Mesothelial cell of epicardium (in vitro differentiated cells): ENCODE results near the gene CES2. TPM values are rescaled to one million over a fixed set of nuclear protein-coding genes. Genes with fewer than 3 reads are reported as not detected.
"Not testable (repeated sequence)": the region's sequence is repeated elsewhere in the genome, so short reads cannot be mapped to it uniquely, and the experiment has no call there.

Experiments used
- DNase-seq, 2 experiments: peaks; one replicate each; pipeline ENCODE4 v3.0.0; 2021; ENCODE audit warnings: low spot score in 2 of 2; ENCODE audit not compliant: unreplicated experiment in 2 of 2
- H3K27ac Mint-ChIP-seq: 2 replicates; pipeline ENCODE4 v1.8.0; 2021; ENCODE audit warnings: mixed read lengths
- H3K27me3 Mint-ChIP-seq: 2 replicates; pipeline ENCODE4 v1.8.0; 2021; ENCODE audit warnings: low read depth, mixed read lengths
- H3K36me3 Mint-ChIP-seq: 2 replicates; pipeline ENCODE4 v1.8.0; 2021; ENCODE audit warnings: mixed read lengths
- H3K4me1 Mint-ChIP-seq: 2 replicates; pipeline ENCODE4 v1.8.0; 2021; ENCODE audit warnings: mixed read lengths
- H3K4me3 Mint-ChIP-seq: 2 replicates; pipeline ENCODE4 v1.8.0; 2021; ENCODE audit warnings: mild to moderate bottlenecking, moderate library complexity, mixed read lengths
- H3K9me3 Mint-ChIP-seq: 2 replicates; pipeline ENCODE4 v1.8.0; 2021; ENCODE audit warnings: mixed read lengths
- CTCF ChIP-seq: fragments of 200-600 bp; sonication (generic); IDR thresholded peaks from one replicate; pipeline ENCODE4 v1.5.0; 2021; ENCODE audit warnings: antibody characterized with exemption; ENCODE audit not compliant: unreplicated experiment
- total RNA-seq: library from RNA; stranded (reverse); gene quantifications from 3 replicates; pipeline ENCODE4 v1.2.1, GENCODE V29; 2021

The CES2 gene
- total RNA-seq, 1 donor from 2014 or later: 52.0 TPM

- TF ChIP-seq CTCF: no peak
- Mint-ChIP-seq H3K36me3 (peaks cover 19% of the 10 kb centered on the region), H3K4me3 (no peak overlapping the region), H3K27ac (no peak overlapping the region), H3K27me3 (no peaks in the 10 kb centered on the region), H3K9me3 (no peaks in the 10 kb centered on the region), H3K4me1 (no peaks in the 10 kb centered on the region)
- DNase-seq: no peak
Measured at GRCh38 chr16:66944054-66944441, 8.7 kb downstream of the CES2 start.

- not testable (repeated sequence) for H3K9me3 Mint-ChIP-seq, H3K27ac Mint-ChIP-seq, H3K4me1 Mint-ChIP-seq, H3K4me3 Mint-ChIP-seq, H3K27me3 Mint-ChIP-seq, DNase-seq
- H3K36me3 Mint-ChIP-seq: peaks cover 15% of the 10 kb centered on the region
Measured at GRCh38 chr16:66944971-66945370, 9.7 kb downstream of the CES2 start.

- Mint-ChIP-seq H3K36me3 (peaks cover 15% of the 10 kb centered on the region), H3K9me3 (no peaks in the 10 kb centered on the region), H3K27me3 (peaks cover 5% of the 10 kb centered on the region), H3K4me1 (no peaks in the 10 kb centered on the region), H3K27ac (no peak overlapping the region), H3K4me3 (no peak overlapping the region)
- DNase-seq: no peak
- no peak for TF ChIP-seq CTCF
Measured at GRCh38 chr16:66945939-66946338, 10.6 kb downstream of the CES2 start.

- Mint-ChIP-seq H3K9me3 (peaks cover 5% of the 10 kb centered on the region), H3K4me3 (no peak overlapping the region), H3K4me1 (no peaks in the 10 kb centered on the region), H3K27ac (no peak overlapping the region), H3K36me3 (peaks cover 15% of the 10 kb centered on the region), H3K27me3 (peaks cover 5% of the 10 kb centered on the region)
- DNase-seq: no peak
- no peak for TF ChIP-seq CTCF
Measured at GRCh38 chr16:66946541-66946940, 11.2 kb downstream of the CES2 start.

- DNase-seq: no peak
- Mint-ChIP-seq H3K9me3 (peaks cover 8% of the 10 kb centered on the region), H3K27me3 (peaks cover 5% of the 10 kb centered on the region), H3K36me3 (peaks cover 12% of the 10 kb centered on the region), H3K4me3 (no peak overlapping the region), H3K27ac (no peak overlapping the region), H3K4me1 (no peaks in the 10 kb centered on the region)
- no peak for TF ChIP-seq CTCF
Measured at GRCh38 chr16:66946974-66947301, 11.6 kb downstream of the CES2 start.

GRCh38 chr16:66947302-66948065 is 12.2 kb downstream of the CES2 start:
- peak; percentile 93 for TF ChIP-seq CTCF
- no peaks in the 10 kb centered on the region for H3K4me1 Mint-ChIP-seq
- H3K27me3 Mint-ChIP-seq: peaks cover 5% of the 10 kb centered on the region
- H3K4me3 Mint-ChIP-seq: no peak overlapping the region
- peaks cover 8% of the 10 kb centered on the region for H3K9me3 Mint-ChIP-seq
- H3K36me3 Mint-ChIP-seq: peaks cover 6% of the 10 kb centered on the region
- DNase-seq: peak in 1 of 2 experiments; percentile 79
- no peak overlapping the region for H3K27ac Mint-ChIP-seq
